GM21423 (cell line): ENCODE results near the gene GRIK1.

ENCODE experiments used
- ATAC-seq: cut with Tn5 transposase; IDR thresholded peaks from one replicate; pipeline ENCODE4 v1.9.1; 2021; ENCODE audit warnings: mild to moderate bottlenecking, moderate library complexity; ENCODE audit not compliant: unreplicated experiment

GRIK1 gene

GRCh38 chr21:29721221-29721620 lies 218.6 kb downstream of the GRIK1 start:
- ATAC-seq = no peak

DNA sequence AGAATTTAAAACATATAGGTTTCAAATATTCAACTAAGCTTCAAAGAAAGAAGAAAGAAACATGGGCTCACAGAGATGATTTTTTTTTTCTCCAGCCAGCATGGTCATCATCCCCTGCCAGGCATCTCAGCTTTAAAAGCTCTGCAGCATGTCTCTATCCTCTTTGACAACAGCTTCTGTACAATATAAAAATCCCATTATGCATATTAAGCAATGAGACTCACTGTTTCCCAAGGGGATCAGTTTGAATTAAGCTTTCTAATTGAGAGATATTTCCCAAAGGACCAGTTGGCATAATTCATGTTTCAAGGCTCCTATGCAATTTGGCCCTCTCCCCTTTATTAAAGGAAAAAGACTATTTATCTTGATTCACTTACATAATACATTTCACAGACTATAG lies 220.3 kb downstream of the GRIK1 start:
- ATAC-seq = no peak

- no peak for ATAC-seq
Observed at GRCh38 chr21:29718081-29718815, 221.5 kb downstream of the GRIK1 start.

- no peak for ATAC-seq
Observed at GRCh38 chr21:29717659-29718058, 222.1 kb downstream of the GRIK1 start.

- no peak for ATAC-seq
Observed at GRCh38 chr21:29716753-29717152, 223.0 kb downstream of the GRIK1 start.

- no peak for ATAC-seq
Observed at GRCh38 chr21:29715089-29715488, 224.7 kb downstream of the GRIK1 start.

DNA sequence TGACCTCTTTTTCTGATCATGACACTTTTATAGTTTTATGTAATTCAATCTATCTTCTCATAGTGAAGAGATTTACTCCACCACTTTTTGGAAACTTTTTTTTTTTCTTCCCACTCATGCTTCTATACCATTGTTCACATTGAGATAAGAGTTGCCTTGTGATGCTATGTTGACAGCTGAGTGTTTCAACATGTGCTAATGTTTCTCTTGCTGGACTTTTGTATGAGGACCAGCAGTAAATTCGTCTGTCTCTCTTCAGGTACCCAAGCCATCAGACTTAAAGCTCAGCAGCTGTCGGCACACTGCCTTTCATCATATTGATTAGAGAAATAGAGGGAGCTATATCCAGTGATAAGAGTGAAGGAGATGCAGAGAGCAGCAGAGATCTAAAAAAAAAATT lies 227.0 kb downstream of the GRIK1 start:
- ATAC-seq = no peak

DNA sequence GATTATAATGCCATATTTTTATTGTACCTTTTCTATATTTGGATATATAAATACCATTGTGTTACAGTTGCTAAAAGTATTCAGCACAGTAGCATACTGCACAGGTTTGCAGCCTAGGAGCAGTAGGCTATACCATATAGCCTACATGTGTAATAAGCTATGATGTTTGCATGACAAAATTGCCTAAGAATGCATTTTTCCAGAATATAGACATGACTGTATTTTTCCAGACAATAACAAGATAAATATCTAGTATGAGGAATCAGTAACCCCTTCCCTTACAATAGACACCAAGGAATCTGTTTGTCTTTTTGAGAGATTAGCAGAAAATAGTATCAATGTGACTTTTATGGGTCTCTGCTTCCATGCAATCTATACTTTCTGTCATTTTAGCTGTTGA lies 228.6 kb downstream of the GRIK1 start:
- ATAC-seq = no peak

DNA sequence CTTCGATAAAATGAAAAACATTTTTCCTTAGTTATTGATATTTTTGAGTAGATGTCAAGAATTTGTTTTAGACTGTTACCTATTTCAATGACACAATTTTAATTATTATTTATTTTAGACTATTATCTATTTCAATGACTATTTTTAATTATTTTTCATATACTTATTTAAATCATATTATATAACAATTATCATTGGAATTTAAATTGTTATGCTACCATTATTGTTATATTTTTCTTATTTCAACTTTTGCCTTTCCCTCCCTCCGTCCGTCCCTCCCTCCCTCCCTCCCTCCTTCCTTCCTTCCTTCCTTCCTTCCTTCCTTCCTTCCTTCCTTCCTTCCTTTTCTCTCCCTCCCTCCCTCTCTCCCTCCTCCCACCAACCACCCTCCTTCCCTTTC lies 229.3 kb downstream of the GRIK1 start:
- no peak for ATAC-seq

GRCh38 chr21:29708401-29708800 lies 231.4 kb downstream of the GRIK1 start:
- ATAC-seq = no peak

DNA sequence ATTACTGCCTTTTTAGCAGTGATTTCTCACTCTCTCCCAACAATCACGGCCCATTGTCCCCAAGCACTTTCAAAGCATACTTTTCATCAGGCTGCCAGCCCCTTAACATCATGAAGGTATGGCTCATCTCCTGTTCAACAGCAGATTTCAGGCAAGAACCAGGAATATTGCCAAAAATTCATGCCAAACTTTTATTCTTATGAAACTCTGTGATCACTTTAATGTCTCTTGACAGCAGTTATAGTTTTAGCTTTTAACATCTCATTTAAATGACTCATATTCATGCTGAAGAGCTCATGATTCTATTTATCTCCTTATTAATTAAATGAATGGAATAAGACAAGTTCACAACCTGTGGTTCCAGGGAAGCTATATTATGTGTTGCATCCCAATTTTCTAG lies 235.1 kb downstream of the GRIK1 start:
- no peak for ATAC-seq

GRCh38 chr21:29701676-29702075 lies 238.1 kb downstream of the GRIK1 start:
- no peak for ATAC-seq

- ATAC-seq = no peak
Observed at GRCh38 chr21:29697555-29698193, 242.1 kb downstream of the GRIK1 start.

DNA sequence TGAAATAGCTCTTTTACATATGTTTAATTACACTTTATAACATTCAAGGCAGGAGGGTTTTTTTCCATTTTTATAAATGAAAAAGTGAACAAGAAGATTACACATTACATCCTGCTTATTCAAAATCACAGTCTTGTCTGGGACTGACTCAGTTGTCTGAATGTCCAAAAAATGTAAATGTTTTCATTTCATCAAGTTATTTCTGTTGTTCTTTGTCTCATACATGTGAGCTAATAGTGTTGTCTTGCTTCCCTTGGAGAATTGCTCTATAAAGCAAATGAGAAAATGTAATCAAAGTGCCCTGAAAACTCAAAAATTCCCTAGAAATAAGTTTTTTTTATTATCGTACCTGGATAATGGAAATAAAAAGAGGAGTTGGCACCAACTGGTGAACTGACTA lies 242.9 kb downstream of the GRIK1 start:
- no peak for ATAC-seq

DNA sequence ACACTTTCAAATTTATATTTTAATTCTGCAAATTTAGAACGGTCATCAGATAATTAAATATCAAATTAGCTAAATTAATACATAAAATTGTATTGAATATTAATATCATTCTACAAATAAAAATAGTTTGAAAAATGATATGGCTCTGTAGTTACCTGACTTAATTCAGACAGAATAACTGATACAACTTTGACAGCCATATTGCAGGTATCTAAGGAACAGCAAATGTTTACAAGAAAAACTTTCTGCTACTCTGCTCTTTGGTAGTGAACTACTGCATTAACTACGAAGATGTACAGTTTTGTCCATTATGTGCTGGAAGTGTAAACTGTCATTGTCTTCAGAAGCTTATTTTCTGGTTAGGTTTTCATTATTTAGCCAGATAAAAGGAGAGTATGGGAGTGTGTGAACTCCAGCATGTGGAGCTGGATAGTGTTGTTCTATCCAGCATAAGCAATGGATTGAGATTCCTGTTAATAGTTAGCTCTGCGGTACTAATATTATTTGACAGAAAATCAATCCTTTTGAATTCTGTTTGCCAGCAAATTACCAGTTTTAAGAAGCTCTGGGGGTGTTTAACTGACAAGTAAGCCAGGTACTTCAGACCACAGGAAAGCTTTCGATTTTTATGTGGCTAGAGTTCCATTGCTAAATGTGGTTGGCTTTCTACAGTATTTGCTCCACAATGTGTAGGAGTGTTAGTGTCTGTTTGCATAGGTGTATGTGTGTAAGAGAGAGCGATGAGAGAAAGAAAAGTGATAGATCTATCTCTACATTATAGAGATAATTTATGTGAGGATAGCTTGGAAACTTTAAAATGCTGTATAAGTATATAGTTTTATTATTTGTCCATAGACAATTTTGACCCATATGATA lies 247.9 kb downstream of the GRIK1 start:
- no peak for ATAC-seq

- ATAC-seq = no peak
Observed at GRCh38 chr21:29689753-29690152, 250.0 kb downstream of the GRIK1 start.

DNA sequence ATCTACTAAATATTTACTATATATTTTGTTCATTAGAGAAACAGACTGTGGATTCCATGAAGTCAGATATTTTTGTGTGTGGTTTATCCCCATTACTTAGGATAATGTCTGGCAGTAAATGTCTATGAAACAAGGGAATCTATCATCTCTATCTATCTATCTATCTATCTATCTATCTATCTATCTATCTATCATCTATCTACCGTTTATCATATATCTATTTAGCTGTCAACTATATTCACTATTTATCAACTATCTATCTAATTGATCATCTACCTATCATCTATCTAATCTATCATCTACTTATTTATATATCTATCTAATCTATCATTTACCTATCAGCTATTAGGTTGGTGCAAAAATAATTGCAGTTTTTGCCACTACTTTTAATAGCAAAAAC lies 255.7 kb downstream of the GRIK1 start:
- no peak for ATAC-seq

DNA sequence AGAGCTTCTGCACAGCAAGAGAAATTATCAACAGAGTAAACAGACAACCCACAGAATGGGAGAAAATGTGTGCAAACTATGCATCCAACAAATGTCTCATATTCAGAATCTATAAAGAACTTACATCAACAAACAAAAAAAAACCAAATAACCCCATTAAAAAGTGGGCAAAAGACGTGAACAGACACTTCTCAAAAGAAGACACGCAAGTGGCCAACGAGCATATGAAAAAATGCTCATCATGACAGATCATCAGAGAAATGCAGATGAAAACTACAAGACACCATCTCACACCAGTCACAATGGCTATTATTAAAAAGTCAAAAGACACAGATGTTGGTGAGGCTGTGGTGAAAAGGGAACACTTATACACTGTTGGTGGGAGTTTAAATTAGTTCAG lies 257.0 kb downstream of the GRIK1 start:
- ATAC-seq = no peak

DNA sequence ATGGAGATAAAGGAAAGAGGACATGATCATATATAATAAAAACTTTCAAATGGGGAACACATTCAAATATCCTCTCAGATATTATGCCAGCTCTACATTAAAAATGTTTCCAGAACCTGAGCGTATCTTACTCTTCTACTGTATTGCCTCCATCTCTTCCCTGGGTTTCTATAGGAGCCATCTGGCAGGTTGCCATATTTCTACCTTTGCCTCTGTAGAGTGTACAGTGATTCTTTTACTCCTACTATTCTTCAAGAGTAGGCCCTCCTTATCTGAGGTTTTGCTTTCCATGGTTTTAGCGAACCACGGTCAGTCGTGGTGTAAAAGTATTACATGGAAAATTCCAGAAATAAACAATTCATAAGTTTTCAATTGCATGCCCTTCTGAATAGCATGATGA lies 259.5 kb downstream of the GRIK1 start:
- ATAC-seq = no peak

DNA sequence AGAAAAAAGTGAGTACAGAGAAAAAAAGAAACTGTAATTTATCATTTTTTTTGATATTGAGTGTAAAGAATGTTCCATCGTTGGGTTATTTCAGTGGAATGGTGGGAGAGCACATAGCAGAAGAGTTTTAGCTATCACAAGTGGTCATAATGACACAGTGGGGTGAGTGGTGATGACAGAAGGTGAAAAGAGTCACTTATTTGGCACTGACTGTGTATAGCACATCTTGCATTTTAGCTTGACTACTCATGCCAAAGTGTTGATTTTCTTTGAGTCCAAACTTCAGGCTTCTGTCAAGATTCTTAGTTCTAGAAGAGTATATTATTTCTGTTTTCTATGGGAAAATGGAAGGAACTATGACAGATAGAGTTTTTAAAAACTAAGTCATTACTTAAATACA lies 261.2 kb downstream of the GRIK1 start:
- ATAC-seq = no peak

DNA sequence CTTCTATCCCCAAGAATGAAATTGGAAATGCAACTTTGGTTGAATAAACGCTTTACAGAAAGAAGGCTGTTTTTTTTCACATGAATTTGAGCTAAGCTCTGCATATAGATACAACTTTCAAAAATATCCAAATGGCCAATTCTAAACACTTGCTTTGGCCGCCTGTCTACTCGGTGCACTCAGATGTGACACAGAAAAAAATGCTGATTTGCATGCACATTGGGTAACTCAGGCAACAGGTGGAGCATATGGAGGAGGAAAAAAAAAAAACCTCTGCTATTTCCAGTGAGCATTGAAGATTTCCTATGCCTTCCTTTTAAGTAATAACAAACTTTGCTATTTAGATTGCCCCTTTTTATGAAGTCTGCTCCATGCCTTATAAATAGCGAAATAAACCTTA lies 262.5 kb downstream of the GRIK1 start:
- no peak for ATAC-seq

- no peak for ATAC-seq
Observed at GRCh38 chr21:29676395-29676794, 263.4 kb downstream of the GRIK1 start.
